GM21619 (cell line): Measurements from ENCODE around the gene MPIG6B.

ENCODE experiments used
- ATAC-seq: cut with Tn5 transposase; IDR thresholded peaks from one replicate; pipeline ENCODE4 v1.9.1; 2021; ENCODE audit not compliant: unreplicated experiment

Gene MPIG6B, protein sequence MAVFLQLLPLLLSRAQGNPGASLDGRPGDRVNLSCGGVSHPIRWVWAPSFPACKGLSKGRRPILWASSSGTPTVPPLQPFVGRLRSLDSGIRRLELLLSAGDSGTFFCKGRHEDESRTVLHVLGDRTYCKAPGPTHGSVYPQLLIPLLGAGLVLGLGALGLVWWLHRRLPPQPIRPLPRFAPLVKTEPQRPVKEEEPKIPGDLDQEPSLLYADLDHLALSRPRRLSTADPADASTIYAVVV

DNA sequence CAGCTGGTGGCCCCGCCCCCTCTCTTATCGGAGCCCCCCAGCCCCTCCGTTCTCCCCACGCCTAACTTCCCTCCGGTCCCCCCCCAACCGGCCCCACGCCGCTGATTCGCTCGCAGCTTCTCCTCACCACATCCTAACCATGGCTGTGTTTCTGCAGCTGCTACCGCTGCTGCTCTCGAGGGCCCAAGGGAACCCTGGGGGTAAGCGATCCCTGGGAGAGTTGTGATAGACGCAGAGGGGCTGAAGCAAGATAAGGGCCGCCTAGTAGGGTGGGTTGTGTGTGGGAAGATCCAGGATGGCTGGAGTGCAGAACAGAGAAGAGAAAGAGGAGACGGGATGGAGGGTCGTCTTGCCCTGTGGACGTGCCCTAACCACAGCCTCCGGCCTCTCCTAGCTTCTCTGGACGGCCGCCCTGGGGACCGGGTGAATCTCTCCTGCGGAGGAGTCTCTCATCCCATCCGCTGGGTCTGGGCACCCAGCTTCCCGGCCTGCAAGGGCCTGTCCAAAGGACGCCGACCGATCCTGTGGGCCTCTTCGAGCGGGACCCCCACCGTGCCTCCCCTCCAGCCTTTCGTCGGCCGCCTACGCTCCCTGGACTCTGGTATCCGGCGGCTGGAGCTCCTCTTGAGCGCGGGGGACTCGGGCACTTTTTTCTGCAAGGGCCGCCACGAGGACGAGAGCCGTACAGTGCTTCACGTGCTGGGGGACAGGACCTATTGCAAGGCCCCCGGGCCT, at the start of gene MPIG6B:
Gene MPIG6B, plus strand, starts transcription at position 129 of the 735 bp plus-strand sequence. Its CDS starts 11 bp downstream, at position 140.
- ATAC-seq: no peak

DNA sequence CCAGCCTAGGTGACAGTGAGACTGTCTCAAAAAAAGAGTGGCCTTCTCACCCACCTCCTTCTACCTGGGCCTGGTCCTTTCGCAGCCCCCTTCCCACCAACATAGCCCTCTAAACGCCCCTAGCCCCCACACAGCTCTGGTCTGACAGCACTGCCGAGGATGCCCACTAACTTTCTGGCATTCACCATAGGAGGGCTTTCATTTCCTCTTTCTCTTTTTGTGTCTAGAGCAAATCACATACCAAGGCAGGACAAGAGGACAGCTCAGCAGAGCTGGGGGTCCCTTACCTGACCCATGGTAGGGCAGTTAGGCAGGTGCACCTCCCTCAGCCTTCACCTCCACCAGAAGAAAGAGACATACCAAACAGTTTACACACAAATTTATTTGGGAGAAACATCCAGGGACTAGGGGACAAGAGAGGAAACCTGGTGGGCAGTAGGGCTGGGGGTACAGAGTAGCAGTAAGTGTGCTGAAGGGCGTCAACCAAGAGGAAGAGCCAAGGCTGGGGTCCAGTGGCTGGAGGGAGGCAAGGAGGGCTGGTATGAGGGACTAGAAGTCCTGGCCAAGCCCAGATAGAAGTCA, 46.8 kb upstream of the MPIG6B start:
- no peak for ATAC-seq

DNA sequence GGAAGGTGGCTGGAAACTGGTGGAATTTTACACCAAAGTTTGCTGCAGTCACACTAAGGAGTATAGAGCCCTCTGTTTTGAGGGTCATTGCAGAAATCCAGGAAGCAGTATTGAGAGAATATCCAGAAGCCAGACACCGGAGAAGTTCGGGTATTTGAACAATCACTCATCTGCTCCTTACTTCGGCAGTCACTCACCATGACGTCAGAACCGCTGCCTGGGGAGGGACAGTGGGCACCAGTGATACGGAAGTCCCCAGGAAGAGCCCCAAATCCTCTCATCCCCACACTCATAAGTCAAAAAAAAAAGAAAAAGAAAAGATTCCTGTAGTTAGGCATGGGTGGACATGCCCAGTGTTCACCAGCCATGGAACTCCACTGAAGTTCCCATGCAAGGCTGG, 46.3 kb upstream of the MPIG6B start:
- no peak for ATAC-seq

DNA sequence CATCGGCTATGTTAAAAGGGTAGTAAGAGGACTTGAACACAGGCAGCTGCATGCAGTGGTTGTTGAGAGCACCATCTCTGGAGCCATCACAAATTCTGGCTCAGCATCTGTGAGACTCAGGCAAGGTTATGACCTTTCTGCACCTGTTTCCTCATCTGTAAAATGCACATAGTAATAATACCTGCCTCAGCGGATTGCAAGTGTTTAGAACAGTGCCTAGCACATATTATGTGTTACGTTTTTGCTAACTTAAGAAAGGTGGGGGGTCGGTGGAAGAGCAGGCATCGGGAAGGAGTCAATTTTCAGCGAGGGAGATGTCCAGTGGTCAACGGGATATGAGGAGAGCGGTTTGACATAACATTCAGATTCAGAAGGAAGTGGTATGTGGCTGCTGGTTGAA, 45.2 kb upstream of the MPIG6B start:
- ATAC-seq: no peak

DNA sequence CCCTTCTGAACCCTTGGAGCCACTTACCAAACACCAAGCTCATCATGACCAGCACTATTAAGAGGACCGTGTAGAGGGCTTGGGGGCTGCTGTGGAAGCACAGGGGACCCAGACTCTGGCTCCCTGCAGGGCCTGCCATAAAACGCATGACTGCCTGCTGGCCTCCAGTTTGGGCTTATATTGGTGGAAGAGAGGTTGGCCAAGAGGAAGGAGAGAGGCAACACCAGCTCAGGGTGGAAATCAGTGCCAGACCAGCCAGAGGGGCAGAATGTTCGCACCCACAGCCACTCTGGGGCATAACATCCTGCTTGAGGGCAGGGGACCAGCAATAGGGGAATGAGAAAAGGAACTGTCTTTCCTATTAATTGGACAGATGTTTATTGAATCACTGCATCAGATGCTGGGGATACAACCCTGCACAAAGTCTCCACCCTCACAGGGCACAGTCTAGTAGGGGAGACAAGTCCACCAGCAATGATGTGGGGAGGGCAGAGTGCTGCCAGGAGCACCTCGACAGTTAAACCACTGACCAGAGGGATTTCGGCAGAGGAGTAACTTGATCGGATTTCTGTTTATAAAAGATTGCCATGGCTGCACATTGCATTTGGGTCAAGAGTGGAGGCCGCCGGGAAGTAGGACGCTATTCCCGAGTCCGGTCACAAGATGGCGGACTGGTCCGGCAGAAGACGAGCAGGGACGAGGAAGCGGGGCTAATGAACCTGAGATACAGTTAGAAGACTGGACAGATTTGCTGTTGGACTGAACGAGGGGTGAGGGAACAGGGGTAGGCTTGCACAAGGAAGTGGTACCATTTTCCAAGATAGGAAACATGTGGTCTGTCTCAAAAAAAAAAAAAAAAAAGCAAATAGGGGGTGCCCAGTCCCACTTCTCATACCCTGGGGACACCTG, 42.7 kb upstream of the MPIG6B start, which contains the start of gene LY6G5C:
Gene LY6G5C, minus strand, starts transcription at position 842 of the 909 bp plus-strand sequence. Its CDS starts 694 bp downstream, at position 148.
- no peak for ATAC-seq

DNA sequence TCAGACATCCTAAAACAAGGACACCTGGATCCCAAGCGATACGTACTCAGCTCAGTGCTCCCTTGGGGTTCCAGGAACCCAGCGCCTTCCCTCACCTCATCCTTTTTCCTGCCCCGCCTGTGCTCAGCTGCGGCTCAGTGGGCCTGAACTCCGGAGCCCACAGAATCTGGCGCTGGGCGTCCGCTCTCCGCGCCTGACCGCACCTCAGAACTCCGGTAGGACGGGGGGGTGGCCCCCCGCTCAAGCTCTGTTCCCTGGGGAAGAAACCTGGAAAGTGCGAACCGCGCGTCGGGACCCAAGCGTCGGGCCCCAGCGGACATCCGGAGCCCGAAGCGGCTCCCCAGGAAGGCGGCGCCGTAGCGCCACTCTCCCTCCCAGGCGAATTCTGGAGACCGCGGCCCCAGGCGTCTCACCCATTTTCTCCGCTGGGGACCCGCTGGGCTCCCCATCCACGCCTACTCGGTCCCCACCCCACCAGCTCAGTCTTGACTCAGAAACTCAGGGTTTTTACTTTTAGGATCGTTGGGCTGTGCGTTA, 42.0 kb upstream of the MPIG6B start:
- no peak for ATAC-seq

DNA sequence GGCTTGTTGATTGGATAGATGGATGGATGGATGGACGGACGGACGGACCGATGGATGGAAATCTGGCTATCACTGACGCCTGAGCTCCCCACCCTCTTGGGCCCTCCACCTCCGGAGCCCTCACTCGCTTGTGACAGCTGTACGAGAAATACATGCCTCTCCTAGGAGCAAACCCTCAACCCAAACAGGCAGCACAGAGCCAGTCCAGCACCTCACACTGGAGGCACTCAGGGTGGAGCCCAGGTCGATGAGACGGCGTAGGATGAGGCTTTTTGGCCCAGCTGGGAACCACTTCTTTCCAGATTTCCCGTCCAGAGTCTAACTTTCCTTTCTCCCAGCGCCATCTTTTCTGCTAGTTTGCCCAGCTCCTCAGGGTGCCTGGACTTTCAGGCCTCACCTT, 39.6 kb upstream of the MPIG6B start:
- ATAC-seq: no peak

DNA sequence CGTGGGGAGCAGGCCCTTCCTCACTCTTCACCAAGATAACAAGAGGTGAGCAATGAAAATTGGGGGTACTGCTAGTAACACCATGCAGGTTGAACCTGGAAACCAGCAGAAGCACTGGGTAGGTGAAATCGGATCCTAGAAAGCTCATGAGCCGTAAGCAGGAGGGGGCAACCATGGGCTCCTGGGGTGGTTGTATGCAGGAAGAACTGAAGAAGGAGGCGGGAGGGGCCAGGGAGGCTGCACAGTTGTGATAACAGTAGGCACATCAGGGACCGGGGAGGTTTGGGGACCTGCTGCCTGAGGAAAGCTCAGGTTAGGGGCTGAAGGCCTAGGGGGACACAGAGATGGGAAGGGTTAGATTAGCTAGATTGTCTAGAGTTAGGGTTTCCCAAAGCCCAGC, 36.7 kb upstream of the MPIG6B start:
- no peak for ATAC-seq

DNA sequence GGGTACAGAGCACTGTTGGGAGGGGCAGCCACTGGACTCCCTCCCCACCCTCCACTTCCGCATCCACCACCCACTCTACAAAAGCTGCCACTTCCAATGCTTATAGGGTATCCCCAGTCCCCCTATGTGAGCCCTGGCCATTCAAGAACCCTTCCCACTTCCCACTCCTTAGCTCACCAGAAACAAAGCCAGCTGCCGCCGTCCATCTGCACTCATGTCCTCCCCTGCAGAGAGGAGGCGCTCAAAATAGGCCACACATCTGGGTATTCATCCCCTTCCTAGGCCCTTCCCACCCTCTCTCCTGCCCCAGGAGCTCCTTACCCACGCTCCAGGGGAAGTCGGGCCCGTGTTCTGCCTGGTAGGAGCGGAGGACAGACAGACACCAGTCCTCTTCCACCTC, 35.9 kb upstream of the MPIG6B start:
- no peak for ATAC-seq

DNA sequence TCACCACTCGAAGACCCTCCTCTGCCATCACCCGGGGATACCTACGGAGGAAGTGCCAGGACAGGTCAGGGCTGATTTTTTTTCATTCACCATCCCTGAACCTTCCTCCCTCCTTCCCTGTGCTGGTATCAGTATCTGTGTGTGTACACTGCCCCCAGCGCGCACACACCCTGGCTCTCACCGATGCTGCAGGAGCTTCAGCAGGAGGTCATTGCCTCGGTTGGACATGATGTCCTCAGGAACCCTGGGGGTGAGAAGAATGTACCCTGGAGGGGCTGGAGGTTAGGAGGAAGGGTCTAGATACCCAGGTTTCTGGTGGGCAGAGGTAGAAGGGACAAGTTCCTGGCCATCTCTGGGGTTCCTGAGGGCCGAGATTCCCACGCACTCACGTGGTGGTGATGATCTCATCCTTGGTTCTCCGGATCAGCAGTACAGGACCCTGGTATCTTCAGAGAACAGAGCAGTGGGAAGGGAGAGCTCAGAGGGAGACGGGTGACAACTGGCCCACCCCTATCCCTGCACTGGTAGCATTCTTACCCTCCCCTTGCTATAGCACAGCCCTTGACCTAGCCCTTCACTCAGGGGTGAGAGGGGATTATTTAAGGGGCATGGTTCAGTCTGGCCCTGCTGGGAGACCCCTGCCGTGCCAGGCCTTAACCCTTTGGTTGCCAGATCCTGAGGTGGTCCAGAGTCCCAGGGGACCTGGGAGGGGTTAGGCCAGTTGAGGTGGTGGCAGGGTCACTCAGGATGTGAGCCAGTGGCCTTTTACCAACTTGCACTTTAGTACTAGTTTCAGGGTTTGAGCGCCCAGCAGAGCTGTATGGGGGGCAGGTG, 35.1 kb upstream of the MPIG6B start:
- ATAC-seq: no peak

DNA sequence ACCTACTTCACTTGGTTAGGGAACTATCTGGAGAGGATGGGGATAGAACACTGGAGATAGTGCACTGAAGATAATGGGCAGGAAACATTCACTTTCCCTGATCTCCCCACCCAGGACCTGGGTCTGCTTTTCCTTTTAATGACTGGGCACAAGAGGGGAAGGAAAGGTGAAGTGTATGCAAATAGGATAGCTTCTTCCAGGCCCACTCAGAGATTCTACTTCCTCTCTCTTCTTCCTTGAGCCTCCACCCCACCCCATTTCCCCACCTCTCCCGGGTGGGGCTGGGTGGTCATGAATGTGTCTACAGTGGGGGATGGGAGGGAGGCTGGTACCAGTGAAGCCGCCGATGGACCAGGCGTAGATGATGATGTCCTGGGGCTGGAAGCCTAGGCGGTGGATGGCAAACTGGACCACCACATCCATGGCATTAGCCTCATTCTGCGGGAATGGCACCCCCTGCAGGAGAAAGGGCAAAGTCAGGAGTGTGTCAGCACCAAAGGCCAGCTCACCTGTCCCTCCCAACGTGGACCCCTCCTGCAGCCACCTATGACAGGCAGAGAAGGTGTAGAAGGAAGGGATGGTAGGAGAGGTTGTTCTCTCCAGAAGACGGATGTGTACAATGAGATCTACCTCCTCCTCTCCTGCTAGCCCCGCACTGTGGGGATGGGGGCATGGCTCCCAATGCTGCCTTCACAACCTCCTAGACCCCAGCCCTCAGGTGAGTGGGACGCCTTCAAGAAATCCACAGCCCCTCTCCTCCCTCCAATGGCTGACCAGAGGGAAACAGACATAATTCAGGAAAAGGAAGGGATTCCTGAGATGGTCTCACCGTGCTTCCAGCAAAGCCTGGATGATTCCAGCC, 33.7 kb upstream of the MPIG6B start:
- ATAC-seq: no peak

DNA sequence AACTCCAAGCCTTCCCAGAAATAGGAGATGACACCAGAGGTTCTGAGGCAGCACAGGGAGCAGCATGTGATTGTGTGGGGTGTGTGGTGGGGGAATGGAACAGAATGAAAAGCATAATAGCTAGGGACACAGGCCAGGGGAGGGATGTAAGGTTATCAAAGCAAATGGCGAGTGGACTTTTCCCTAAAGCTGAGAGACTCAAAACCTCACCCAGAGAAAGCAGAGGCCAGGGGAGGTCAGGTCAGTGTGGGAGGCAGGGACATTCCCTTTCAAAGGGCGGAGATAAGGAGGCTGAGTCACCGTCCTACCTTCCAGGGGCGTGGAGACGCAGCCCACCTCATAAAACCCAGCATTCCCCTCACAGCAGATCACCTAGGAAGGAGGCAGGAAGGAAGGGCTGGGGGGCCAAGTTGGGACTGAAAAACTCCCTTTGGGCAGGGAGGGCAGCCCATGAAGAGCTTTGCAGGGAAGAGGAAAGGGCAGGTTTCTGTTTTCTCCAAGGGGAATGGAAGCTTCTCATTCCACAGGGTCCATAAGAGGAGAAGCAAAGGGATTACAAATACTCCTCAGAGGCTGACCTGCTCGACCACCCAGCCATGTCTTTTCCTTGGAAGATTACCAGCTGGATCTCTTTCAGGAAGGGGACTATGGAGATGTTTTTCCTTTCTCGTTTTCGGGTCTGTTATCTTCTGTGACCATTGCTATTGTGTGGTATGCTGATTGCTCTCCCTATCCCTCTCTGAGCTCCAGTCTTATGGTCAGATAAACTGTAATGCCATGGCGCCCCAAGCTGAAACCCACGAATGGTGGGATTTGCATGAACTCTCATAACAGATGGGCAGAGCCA, 32.7 kb upstream of the MPIG6B start:
- ATAC-seq: no peak

DNA sequence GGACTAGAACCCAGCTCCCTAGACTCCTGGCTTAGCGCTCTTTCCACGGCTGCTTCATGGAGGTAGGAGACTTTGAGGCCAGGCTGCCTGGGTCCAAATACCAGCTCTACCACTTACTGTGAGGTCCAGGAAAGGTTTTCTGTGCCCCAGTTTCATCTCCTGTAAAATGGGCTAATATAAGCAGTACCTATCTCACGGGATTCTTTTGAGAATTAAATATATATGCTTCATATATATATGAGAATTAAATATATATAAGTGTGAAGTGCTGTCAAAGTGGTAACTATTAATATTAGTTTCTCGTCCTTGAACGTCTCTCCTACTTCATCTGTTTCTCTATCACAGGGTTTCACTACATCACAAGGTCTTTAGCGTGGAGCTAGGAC, 32.1 kb upstream of the MPIG6B start:
- no peak for ATAC-seq

DNA sequence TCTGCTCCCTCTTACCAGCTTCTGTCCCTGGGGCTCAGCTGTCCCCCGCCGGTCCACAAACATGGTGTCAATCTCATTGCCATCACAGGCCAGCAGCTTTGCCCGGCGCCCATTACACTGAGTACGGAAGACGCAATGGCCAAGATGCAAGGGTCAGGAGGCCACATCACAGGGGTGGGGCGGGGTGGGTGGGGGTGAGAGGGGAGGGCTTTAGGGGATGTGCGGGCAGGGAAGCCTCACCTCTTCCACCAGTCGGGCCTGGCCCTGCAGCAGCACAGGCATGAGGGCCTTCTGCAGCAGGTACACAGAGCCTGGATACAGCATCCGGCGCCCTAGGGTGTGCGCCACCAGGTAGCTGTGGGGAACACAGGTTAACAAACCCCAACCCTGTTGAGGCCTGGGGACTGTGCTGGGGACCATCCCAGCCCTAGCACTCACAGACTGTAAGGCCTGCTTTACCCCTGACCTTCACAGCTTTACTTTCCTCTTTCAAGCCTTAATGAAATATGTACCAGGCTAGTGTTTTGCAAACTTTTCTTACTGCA, 31.5 kb upstream of the MPIG6B start:
- no peak for ATAC-seq

DNA sequence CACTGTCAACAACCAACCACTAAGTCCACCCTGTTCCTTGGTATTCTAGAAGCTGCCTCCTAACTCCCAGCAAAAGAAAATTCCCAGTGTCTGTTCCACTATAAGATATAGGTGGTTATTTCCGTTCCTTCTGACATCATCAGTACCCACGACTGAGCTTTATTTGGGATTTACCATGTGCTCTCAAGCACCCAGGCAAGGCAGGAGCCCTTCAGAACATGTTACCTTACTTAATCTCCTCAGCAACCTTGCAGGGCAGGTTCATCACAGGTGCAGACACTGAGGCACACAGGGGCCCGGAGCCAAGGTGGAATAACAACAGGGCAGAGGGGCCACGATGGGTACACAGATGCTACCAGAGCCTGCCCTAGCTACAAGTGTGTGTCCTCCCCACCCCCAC, 30.8 kb upstream of the MPIG6B start:
- no peak for ATAC-seq

DNA sequence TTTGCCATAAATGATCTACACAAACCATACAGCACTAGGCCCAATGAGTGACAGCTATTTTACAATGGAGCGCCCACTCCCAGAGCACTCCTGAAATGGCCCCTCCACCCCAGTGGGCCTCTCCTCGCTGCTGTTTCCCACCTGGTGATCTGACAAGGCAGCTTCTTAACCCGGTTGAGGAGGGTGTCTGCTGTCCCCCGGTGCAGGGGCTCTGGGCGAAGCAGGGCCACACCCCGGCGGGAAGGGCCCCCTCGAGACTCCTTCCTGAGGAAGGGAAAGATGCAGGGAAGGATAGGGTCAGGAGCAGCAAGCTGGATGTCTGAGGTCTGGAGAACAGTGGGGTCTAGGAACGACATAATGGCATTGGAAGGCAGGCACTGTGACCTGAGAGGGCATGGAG, 30.3 kb upstream of the MPIG6B start:
- ATAC-seq: no peak

DNA sequence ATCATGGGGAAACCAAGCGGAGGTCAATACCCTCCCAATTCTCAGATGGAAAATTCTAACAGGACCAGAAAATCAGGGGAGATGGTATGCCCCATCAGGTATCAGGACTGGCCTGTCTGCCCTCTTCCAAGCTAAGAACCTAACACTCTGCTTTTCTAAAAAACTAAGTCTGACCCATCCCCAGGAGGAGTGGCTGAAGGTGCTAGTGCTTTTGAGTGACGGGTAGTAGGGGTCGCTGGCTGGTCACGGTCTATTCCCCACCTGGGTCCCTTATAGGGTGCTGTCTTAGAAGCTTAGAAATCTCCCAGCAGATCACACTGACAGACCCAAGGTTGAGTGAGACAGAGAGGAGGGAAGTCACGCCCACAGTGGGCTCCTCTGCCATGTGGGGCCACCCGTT, 29.6 kb upstream of the MPIG6B start:
- ATAC-seq: no peak

DNA sequence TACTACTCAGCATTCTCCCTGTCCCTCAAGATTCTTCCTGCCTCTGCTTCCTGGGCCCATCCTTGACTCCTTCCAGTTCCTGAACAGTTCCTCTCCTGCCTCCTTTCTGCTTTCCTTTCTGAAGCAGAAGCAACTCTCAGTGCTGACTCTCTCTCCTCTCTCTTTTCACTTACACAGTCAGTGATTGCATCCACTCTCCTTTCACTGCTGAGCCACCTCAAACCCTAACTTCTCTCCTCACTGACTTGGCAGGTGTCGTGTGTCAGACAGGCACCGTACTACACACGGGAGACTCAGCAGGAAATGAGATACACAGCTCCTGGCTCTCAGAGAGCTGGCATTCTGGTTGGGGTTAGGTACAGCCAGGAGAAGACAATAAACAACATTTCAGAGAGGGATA, 25.6 kb upstream of the MPIG6B start:
- ATAC-seq: no peak
